ENCODE data around the gene CACNA1A. TPM values are rescaled to one million over a fixed set of nuclear protein-coding genes. Genes with fewer than 3 reads are reported as not detected.
"Not testable (repeated sequence)": the region's sequence is repeated elsewhere in the genome, so short reads cannot be mapped to it uniquely, and the experiment has no call there.

CACNA1A gene
- total RNA-seq, 1 donor, result 1.4 TPM

- H3K4me1 ChIP-seq (ENCODE audit: insufficient read depth, low read length), result no peaks in the 10 kb centered on the region
- peak; percentile 76 for DNase-seq (ENCODE audit: insufficient read length, low spot score, missing footprints)
- TF ChIP-seq CTCF (IDR thresholded peaks at IDR 0.05; ENCODE audit: extremely low read depth, low read depth, low read length), result no peak
- no peaks in the 10 kb centered on the region for H3K79me2 ChIP-seq (ENCODE audit: insufficient read depth, low read length)
- no peak overlapping the region for H3K4me3 ChIP-seq (ENCODE audit: insufficient read depth, low read length)
- H3K36me3 ChIP-seq (ENCODE audit: insufficient read depth, low read length), result no peaks in the 10 kb centered on the region
- H2AFZ ChIP-seq (ENCODE audit: low read length), result no peak overlapping the region
- no peaks in the 10 kb centered on the region for H3K9me3 ChIP-seq (ENCODE audit: low read depth, low read length)
- H3K27me3 ChIP-seq (ENCODE audit: insufficient read depth, low read length), result no peaks in the 10 kb centered on the region
- H3K4me2 ChIP-seq (ENCODE audit: insufficient read depth, low read length), result no peak overlapping the region
- H3K27ac ChIP-seq (ENCODE audit: low read depth, low read length), result no peak overlapping the region
- no peaks in the 10 kb centered on the region for H4K20me1 ChIP-seq (ENCODE audit: insufficient read depth, low read length)
These were observed 299.7 kb downstream of the CACNA1A start for GRCh38 chr19:13206587-13206986.

GRCh38 chr19:13202112-13202511 is 304.2 kb downstream of the CACNA1A start:
- not testable (repeated sequence) for H3K9me3 ChIP-seq (ENCODE audit: low read depth, low read length); H3K27me3 ChIP-seq (ENCODE audit: insufficient read depth, low read length); H3K4me3 ChIP-seq (ENCODE audit: insufficient read depth, low read length); DNase-seq (ENCODE audit: insufficient read length, low spot score, missing footprints); H4K20me1 ChIP-seq (ENCODE audit: insufficient read depth, low read length); H3K4me1 ChIP-seq (ENCODE audit: insufficient read depth, low read length); H2AFZ ChIP-seq (ENCODE audit: low read length); H3K27ac ChIP-seq (ENCODE audit: low read depth, low read length); H3K79me2 ChIP-seq (ENCODE audit: insufficient read depth, low read length); H3K36me3 ChIP-seq (ENCODE audit: insufficient read depth, low read length); H3K4me2 ChIP-seq (ENCODE audit: insufficient read depth, low read length)

- no peak for TF ChIP-seq CTCF (IDR thresholded peaks at IDR 0.05; ENCODE audit: extremely low read depth, low read depth, low read length)
- no peak overlapping the region for H2AFZ ChIP-seq (ENCODE audit: low read length)
These were observed 307.6 kb downstream of the CACNA1A start for GRCh38 chr19:13198634-13199033.

GRCh38 chr19:13195678-13196077 is 310.6 kb downstream of the CACNA1A start:
- Histone ChIP-seq H3K4me1 (ENCODE audit: insufficient read depth, low read length) (no peaks in the 10 kb centered on the region), H3K9me3 (ENCODE audit: low read depth, low read length) (no peaks in the 10 kb centered on the region), H2AFZ (ENCODE audit: low read length) (no peak overlapping the region), H3K27me3 (ENCODE audit: insufficient read depth, low read length) (no peaks in the 10 kb centered on the region), H4K20me1 (ENCODE audit: insufficient read depth, low read length) (no peaks in the 10 kb centered on the region), H3K4me2 (ENCODE audit: insufficient read depth, low read length) (no peak overlapping the region), H3K36me3 (ENCODE audit: insufficient read depth, low read length) (no peaks in the 10 kb centered on the region), H3K4me3 (ENCODE audit: insufficient read depth, low read length) (no peak overlapping the region), H3K27ac (ENCODE audit: low read depth, low read length) (no peak overlapping the region), H3K79me2 (ENCODE audit: insufficient read depth, low read length) (no peaks in the 10 kb centered on the region)
- no peak for TF ChIP-seq CTCF (IDR thresholded peaks at IDR 0.05; ENCODE audit: extremely low read depth, low read depth, low read length)
- peak; percentile 76 for DNase-seq (ENCODE audit: insufficient read length, low spot score, missing footprints)

More at GRCh38 chr19:13198634-13199033, 307.6 kb downstream of the CACNA1A start:
- H3K4me1 ChIP-seq (ENCODE audit: insufficient read depth, low read length), result no peaks in the 10 kb centered on the region
- H3K9me3 ChIP-seq (ENCODE audit: low read depth, low read length), result no peaks in the 10 kb centered on the region
- H3K4me2 ChIP-seq (ENCODE audit: insufficient read depth, low read length), result no peak overlapping the region
- no peak overlapping the region for H3K27ac ChIP-seq (ENCODE audit: low read depth, low read length)
- H3K79me2 ChIP-seq (ENCODE audit: insufficient read depth, low read length), result no peaks in the 10 kb centered on the region
- DNase-seq (ENCODE audit: insufficient read length, low spot score, missing footprints), result no peak
- H3K36me3 ChIP-seq (ENCODE audit: insufficient read depth, low read length), result no peaks in the 10 kb centered on the region
- no peaks in the 10 kb centered on the region for H4K20me1 ChIP-seq (ENCODE audit: insufficient read depth, low read length)
- no peak overlapping the region for H3K4me3 ChIP-seq (ENCODE audit: insufficient read depth, low read length)
- H3K27me3 ChIP-seq (ENCODE audit: insufficient read depth, low read length), result no peaks in the 10 kb centered on the region
